HG03064 (cell line): ENCODE results near the gene TUT1.
"Not testable (repeated sequence)": the region's sequence is repeated elsewhere in the genome, so short reads cannot be mapped to it uniquely, and the experiment has no call there.

Experiments used
- ATAC-seq: cut with Tn5 transposase; IDR thresholded peaks from one replicate; pipeline ENCODE4 v1.9.1; 2021; ENCODE audit warnings: low read depth; ENCODE audit not compliant: unreplicated experiment

TUT1 gene

GRCh38 chr11:62591448-62592145 is at the start of gene TUT1:
TUT1 (minus strand) TSS chr11:62591523; CDS start chr11:62591485, 38 bp downstream.
- peak; percentile 74 for ATAC-seq

DNA sequence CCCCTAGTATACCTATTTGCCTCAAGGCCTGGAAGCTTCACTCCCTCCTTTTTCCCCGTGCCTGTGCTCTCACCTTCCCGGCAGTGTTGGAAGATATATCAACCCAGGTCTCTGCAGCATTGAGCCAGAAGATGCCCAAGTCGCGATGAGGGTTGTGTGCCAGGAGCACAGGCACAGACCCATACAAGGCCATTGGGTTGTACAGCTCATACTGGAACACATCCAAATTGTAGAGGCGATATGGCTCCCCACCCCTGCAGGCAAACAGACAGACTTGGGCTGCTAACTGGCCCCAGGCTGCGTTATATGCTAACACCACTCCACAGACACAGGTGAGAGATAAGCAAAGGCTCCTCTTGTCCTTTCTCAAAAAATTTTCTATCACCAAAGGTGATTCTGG is 41.2 kb upstream of the TUT1 start:
- no peak for ATAC-seq

DNA sequence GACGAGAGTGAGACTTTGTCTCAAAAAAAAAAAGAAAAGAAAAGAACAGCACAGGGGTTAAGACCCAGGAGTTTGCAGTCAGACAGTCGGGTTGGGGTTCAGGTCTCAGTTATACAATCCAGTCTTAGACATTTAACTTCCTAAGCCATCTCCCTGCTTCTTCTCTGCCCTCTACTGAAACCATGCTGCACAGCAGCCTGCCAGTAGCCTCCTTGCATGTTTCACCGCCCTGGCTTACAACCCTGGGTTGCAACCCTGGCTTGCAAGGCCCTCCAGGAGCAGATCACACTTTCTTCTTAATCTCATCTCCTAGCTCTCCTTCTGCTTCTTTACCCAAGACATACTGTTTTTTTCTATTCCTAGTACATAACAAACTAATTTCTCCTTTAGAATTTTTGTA is 36.4 kb upstream of the TUT1 start:
- no peak for ATAC-seq

GRCh38 chr11:62622476-62623089 is 31.3 kb upstream of the TUT1 start:
- ATAC-seq, result no peak

GRCh38 chr11:62621567-62622470 is 30.5 kb upstream of the TUT1 start, which contains the start of gene B3GAT3:
B3GAT3 (minus strand) TSS chr11:62621986; CDS start chr11:62621947, 39 bp downstream.
- ATAC-seq, result peak; percentile 80

DNA sequence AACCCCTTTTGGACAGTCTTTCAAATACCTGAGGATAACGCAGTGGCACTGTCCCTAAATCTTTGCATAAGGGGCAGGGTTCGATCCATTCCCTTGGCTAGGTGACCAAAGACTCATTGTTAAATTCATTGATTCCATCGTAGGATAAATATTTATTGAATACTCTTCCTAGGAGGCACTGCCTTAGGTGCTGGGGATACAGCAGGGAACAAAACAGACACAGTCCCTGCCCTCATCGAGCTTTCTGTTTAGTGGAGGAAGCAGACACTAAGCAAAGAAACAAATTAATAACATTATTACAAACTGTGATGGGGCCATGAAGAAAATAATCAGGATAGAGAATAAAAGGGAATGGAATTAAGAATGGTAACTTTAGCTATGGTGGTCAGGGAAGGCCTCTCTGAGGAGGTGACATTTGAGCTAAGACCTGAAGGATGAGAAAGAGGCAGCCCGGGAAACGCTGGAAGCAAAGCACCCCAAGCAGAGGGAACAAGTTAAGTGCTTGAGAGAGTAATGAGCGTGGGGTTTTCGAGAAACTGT is 29.8 kb upstream of the TUT1 start:
- no peak for ATAC-seq

GRCh38 chr11:62616957-62617356 is 25.6 kb upstream of the TUT1 start:
- ATAC-seq, result not testable (repeated sequence)

GRCh38 chr11:62615521-62615920 is 24.2 kb upstream of the TUT1 start:
- ATAC-seq, result no peak

DNA sequence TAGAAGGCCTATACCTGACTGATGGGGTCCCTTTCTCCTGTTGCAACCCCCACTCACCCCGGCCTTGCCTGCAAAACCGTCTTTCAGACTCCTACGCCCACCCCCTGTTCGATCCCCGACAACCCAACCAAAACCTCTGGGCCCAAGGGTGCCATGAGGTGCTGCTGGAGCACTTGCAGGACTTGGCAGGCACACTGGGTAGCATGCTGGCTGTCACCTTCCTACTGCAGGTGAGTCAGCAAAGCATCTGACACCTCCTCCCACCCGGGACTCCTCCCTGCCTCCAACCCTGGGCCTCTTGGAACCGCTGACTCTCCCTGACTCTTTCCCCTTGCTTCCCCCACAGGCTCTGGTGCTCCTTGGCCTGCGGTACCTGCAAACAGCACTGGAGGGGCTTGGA is 23.0 kb upstream of the TUT1 start:
- ATAC-seq, result no peak

GRCh38 chr11:62613291-62613778 is 22.0 kb upstream of the TUT1 start:
- ATAC-seq, result no peak

DNA sequence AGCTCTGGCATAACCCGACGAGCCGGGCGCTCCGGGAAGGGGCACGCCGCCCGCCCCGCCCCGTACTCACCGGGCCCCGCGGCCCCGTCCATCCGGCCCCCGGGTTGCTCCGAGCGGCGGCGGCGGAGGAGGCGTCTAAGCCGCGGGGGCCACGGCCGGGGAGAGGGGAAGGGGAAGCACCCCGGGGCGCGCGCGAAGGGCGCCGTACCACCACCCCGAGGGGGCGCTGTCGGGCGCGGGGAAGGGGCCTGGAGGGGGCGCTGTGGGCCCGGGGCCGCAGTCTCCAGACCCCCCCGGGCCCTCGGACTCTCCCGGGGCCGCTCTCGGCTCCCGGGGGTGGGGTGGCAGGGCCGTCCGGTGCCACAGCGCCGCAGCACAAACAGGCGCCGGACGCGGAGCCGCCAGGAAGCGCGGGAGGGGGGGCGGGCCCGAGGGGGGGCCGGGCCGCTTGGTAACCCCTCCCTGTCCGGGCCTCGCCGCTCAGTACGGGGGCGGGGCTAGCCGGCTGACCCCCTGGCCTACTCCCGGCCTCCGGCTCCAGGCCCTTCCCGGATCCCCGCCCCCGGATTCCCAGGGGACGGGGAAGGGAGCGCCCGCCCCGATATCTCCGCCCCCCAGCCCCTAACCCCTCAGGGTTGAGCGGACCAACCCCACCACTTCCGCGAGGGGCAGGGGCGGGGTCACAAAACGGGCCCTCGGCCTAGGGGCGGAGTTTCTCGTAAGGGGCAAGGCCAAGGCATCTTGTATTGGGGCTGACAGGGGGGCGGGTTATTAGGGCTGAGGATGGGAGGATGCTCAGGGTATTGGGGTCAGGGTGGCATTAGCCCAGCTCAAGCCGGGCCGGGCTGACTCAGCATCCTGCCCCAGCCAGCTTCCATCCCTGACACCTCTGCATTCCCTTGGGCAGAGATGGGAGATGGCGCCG is 21.3 kb upstream of the TUT1 start, which contains the start of the genes EML3 and ROM1:
EML3 (minus strand) TSS at position 410 of the 925 bp plus-strand sequence; CDS start at position 92, 318 bp downstream.
ROM1 (plus strand) TSS at position 892 of the 925 bp plus-strand sequence; CDS start at position 917, 25 bp downstream.
- peak; percentile 65 for ATAC-seq

GRCh38 chr11:62611705-62612365 is 20.5 kb upstream of the TUT1 start:
- no peak for ATAC-seq

GRCh38 chr11:62610814-62611704 is 19.7 kb upstream of the TUT1 start:
- ATAC-seq, result no peak

DNA sequence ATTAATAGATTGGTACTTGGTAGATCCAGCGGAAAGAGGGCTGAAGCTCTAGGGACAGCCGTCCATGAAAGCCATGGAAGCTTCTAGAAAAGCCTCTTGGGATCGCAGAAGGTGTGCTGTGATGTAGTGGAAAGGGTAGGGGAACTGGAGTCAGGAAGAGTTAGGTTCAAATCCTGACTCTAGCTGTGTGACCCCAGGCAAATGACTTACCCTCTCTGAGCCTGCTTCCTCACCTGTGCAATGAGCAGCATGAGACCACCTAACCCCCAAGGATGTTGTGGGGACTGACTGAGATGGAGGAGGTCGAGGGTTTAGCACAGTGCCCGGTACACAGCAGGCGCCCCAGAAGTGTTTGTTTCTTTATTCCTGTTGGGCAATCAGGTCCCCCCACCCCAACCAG is 19.1 kb upstream of the TUT1 start:
- ATAC-seq, result no peak

- ATAC-seq, result no peak
These were observed 17.5 kb upstream of the TUT1 start for GRCh38 chr11:62608776-62609175.

DNA sequence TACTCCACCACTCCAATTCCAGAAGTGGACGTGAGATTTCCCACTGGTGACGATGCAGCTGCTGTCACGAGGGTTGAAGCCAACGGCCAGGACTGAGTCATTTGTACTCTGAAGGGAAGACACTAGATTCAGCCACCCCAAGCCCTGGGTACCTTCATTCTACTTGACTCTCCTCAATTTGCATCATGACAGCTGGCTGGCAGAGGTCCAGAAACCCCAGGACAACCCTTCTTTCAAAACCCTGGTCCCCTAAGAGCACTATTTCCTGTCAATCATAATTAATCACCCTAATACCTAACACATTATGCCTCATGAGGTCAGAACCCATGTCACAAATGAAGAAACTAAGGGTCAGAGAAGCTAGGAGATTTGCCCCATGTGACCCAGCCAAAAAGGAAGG is 16.4 kb upstream of the TUT1 start:
- ATAC-seq, result no peak

- ATAC-seq, result no peak
These were observed 14.6 kb upstream of the TUT1 start for GRCh38 chr11:62605902-62606301.

DNA sequence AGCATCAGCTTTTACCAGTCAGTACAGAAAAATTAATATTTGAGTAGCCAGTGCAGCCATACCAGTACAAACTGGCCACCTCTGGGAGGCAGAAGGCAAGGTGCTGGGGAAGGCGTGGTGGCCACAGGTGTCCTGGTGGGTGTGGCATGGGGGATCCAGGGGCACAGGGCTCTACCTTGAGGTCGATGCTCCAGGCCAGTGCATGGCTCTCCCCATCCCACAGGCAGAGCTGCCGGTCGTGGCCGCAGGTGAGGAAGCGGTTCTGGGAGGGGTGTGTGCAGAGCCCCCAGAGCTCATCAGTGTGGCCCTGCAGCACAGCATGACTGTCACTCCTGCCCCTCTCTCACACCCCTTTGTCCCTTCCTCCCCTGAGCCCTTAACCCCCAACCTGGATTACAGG is 14.1 kb upstream of the TUT1 start:
- no peak for ATAC-seq
